GM19397 (cell line): ENCODE results near the gene AHNAK2.

Experiments
- ATAC-seq: cut with Tn5 transposase; IDR thresholded peaks from one replicate; pipeline ENCODE4 v1.9.1; 2021; ENCODE audit warnings: mild to moderate bottlenecking, moderate library complexity; ENCODE audit not compliant: unreplicated experiment

AHNAK2 gene

DNA sequence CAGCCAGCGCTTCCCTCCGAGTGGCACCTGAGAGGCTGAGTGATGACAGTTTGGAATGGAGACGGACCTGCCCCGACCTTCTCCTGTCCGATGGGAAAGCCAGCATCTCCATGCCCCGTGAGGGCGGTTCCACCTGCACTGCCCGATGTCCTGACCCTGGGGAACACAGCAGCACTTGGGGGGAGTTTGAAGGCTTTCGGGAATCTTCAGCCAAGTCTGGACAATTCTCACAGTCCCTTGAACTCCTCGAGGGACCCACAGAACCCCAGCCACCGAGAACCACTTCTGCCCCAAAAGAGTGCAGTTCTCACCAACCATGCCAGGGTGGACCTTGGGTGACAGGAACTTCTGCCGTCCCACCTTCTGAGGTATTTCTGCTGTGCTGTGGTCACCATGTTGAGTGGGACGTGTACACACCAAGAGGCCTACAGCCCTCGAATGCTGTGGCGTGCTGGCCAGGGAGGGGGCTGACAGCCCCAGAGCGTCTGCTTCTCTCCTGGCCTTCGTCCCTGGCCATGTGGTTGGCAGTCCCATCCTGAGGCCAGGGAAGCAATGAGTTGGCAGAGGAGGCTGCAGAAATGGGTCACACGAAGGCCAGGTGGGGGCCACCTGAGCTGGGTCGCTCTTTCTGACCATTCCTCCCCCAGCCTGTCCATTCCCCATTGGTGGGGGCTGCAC is 8.5 kb upstream of the AHNAK2 start:
- ATAC-seq, result no peak

DNA sequence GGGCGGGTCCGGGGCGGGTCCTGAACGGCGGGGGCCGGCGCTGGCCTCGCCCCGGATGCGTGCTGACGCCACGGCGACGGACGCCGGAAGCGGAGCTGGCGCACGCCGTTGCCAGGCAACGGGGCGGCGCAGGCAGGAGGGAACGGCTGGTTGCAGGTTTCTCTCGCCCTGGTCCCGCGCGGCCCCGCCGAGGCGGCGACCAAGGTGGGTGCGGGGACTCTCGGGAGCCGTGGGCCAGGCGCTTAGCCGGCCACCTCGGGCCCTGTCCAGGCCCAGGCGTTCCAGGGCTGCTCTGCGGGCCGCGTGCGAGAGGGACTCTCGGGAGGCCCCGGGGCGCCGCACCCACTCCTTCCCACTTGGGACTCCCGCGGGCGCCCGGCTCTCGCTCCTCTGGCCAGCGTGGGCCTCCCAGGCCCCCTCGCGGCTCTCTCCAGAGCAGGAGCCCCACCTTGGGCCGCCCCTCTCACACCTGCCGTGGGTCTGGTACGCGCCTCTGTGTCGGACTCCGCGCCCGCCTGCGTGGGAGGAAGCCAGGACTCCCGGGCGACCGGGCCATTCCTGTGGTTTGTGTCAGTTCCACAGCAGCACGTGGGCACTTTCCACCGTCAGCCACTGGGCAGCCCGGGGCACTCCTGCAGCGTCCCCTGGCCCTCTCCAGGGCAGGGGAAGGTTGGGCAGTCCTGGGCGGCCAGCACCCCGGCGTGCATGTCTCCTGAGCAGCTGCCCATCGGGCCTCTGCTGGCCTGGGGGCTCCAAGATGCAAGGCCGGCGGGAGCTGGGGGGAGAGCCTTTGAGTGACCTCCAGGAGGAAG is 7.7 kb upstream of the AHNAK2 start, which contains the start of gene CLBA1:
TSS of gene CLBA1 (plus strand) at position 114 of the 812 bp plus-strand sequence. CDS start at position 758, 644 bp downstream.
- peak; percentile 95 for ATAC-seq

DNA sequence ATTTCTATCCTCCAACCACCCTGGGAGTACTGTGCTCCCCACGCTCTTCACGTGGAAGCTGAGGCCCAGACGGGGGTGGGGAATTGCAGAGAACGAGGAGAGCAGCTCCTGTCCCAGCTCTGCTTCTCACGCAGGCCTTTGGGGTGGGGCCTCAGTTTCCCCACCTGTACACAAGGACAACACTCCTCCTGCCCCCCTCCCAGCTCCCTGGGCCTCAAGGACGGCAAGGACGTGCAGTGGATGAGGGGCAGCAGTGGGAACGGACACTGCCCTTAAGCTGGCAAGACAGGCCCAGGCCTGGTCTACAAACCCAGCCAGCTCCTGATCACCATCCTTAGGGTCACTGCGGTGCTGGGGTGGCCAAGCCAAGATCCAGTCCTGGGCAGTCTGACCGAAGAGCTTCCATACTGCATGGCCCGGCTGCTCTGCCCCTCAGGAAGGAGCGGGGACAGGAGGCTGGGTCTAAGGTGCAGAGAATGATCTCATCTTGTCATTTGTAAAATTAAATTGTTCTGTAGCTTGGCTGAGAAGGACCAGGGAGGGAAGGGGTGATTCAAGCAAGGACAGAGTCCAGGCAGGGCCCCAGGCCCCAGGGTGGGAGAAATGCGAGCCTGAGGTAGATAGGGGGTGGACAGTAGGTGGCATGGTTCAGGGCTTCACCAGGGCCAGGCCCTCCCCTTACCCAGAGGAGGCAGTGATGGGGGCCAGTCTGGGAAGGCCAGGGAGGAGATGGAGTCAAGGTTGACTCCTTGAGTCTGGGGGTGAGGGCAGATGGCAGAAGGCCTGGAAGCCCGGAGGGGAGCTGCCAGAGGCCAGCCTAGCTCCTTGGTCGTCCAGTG is 6.1 kb upstream of the AHNAK2 start:
- no peak for ATAC-seq

DNA sequence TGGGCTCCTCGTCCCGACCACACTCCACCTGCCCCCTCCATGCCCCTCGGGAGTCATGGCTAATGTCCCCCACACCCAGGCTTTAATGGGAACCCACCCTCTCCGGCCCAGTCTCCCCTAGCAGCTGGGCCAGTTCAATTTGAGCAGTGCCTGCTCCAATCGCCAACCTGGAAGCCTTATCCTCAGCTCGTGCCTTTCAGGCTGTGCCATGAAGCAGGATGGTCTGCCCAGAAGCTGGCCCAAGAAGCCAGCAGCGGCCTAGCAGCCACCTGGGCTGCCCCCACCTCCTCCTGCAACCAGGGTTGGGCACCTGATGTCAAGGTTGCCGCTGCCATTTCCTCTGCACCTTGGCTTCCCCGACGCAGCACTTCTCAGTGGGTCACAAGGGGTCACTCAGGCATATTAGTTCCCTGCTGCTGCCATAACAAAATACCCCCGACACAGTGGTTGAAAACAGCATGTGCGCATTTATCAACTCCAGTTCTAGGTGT is 5.1 kb upstream of the AHNAK2 start:
- no peak for ATAC-seq

DNA sequence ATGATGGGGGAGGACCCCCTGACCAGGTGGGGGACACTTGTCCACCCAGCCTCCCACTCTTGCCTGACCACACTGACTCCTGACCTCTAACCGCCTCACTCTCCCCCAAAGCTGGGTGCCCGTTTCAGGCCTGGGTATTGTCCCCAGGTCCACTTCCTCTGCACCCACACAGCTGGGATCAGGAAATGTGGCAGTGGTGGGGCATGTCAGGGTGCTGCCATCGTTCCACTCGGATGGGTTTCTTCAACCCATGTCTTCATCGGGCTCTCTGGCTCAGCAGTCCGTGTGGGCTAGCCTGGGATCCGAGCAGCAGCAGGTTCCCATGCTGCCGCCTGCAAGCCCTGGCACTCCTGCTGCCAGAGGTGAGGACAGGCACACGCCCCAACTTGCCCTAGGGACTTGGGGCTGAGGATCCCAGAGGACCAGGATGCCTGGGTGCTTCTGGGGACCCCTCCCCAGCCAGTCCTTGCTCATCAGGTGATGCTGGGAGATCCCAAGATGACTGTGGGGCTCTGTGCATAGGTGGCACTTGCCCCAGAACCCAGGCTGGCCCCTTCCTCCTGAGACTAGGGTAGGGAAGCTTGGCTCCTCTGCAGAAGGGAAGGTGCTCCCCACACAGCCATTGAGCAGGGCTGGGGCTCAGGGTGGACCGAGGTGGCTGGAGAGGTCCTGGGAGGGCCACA is 4.5 kb upstream of the AHNAK2 start:
- ATAC-seq, result no peak

DNA sequence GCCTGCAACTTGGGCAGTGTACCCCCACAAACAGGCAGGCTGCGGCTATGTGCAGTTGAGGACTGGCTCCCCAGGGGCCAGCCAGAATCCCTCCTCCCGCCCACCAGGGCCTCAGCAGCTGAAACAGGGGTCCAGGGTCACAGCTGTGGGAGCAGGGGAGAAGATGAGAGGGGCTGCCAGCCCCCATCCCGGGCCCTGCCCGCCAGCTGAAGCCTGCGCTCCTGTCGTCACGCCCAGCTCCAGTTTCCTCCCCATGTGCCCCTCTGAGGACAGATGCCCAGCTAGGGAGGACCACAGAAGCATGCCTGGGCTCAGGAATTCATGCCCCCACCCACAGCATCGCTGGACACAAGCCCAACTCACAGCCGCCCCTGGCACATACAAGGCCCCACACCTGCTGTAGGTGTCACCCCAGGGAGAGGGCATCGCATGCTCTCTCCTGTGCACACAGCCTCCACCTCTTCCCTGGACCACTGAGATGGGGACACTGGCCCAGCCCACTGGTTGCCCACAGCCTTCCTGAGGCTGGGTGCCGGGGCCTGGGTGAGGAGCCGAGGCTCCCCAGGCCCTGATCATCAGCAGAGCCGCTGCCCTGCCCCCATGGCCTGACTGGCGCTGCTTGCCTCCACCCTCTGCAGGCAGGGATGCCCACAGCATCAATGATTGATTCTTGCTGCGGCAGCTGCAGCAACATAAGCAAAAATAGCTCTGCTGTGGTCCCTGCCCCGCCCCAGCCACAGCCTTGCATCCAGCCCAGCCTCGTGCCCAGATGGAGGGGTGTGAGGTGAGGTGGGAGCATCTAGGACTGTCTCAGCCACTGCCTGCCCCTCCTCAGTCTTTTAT is 3.7 kb upstream of the AHNAK2 start:
- no peak for ATAC-seq

DNA sequence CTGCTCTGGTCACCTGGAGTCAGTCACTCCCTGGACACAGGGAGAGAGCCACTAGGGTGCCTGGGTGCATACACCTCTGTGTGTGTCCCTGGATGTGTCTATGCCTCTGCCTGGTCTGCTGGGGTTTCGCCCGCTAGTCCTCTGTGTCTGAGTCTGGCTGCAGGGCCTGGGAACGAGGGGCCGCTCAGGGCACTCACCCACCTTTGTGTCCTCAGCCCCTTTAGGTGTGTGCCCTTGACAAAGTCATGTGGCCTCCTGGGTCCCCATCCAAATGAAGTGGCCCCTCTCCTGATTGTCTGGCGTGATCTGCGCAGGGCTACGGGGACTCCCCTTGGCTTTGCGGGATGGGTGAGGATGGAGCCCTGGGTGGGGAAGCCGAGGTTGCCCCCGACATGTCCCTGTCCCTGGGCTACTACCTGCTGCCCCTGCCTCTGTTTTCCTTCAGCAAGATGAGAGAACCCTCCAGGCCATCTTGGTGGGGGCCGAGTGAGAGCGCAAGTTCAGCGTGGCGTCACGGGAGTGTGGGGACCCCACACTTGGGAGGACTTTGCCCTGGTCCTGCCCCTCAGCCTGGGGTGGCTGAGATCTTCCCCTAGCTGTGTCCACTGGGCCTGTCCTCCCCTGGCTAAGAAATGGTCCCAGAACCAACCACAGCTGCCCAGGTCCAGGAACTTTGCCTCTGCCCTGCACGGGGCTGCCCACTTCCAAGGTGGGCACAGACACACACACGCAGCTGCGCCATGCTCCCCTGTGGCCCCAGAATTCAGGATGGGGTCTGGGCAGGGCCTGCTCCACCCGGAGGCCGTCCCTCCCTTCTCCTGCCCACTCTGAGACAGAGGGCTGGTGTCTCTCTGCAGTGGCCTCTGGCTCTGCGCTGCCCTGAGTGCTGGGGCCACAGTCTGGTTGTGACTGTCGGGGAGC is 2.7 kb upstream of the AHNAK2 start:
- ATAC-seq, result no peak

DNA sequence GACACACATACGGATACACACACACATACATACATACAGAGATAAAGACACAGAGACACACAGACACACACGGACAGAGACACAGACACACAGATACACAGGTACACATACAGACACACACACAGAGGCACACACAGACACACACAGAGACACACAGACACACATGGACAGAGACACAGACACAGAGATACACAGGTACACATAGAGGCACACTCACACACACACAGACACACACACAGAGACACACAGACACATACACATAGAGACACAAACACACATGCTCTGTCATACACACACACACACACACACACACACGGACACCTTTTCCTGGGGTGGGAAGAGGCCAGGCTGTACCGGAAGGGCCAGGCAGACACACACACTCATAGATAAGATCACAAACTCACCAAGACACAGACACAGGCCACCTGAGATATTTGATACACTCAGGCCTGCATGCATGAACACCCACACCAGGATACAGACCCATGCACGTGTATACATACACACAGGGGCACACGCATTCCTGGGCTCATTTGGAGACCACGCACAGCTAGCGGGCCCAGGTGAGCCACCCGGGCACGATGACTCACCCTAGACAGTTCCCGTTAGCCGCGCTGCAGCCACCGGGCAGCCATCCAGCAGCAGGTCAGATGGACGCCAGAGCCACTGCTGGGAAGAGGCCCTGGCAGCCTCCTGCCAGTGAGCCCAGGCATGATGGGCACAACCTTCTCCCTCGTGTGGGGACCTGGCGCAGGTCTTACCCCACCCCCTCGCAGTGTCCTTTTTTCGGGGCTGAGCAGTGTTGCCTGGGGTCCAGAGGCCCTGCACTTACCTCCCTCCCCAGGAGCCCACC is 1.8 kb upstream of the AHNAK2 start:
- no peak for ATAC-seq

DNA sequence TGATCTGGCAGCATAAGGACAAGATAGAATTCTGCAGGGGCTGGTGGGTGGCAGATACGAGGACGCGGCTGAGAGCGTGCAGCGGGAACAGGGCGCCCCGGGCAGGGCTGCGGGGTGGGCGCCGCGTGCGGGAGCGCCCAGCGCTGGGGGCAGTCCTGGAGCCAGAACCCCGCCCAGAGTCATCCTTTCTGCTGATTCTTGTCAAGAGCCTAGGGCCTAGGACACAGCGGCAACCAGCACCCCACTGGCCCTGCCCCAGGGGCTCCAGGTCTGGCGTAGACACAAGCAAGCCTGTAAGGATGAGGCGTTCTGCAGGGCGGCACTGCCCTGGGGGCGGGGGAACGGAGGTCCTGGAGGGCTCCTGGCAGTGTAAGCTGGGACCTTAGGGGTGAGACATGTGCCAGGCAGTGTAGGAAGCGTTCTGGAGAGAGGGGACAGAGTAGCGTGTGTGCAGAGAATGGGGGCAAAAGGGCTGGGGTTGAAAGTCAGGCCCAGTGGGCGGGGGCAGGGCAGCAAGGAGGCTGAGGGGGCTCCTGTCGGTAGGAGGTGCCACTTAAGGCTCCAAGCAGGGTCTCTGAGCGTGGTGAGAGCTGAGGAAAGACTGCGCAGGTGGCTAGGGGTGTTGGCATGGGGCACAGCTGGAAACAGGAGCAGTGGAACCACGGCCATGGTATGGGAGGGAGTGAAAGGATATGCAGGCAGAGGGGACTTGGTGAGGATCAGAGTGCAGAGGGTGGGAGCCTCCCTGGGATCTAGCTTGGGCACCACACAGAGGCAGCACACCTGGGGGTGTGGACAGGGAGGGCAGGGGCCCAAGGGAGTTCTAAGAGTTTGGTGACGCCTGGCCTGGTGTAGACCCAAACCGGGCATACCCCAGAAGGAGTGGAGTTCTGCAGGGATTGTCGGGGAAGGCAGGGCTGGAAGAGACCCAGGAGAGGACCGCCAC is 845 bp upstream of the AHNAK2 start:
- no peak for ATAC-seq

DNA sequence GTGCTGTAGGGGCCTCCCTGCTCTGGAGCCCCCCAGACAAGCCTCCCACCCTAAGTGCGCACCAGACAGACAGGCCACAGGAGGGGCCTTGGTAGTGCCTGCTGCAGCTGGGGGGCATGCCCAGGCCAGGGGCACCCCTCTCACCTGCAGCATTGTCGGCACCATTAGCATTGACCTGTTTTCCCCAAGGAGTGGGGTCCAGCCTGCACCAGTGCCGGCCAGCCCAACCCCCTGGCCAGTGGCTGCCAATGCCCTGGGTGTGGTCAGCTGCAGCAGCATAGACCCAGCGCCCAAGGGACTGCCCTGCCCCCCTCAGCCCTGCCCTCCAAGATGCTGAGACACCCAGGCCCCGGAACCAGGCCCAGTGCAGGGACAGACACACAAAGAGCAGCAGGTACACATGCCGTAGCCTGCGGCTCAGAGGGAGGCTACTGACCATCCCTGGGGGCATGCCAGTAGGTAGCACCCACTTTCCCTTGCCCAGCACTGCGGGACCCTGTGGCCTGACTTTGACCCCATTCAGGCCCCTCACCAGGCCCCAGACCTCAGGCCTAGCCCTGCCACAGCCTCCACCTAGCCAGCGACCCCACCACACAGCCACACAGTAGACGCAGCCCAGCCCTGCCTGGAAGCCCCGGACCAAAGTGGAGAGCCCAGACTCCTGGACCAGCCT is 1.0 kb downstream of the AHNAK2 start:
- no peak for ATAC-seq

DNA sequence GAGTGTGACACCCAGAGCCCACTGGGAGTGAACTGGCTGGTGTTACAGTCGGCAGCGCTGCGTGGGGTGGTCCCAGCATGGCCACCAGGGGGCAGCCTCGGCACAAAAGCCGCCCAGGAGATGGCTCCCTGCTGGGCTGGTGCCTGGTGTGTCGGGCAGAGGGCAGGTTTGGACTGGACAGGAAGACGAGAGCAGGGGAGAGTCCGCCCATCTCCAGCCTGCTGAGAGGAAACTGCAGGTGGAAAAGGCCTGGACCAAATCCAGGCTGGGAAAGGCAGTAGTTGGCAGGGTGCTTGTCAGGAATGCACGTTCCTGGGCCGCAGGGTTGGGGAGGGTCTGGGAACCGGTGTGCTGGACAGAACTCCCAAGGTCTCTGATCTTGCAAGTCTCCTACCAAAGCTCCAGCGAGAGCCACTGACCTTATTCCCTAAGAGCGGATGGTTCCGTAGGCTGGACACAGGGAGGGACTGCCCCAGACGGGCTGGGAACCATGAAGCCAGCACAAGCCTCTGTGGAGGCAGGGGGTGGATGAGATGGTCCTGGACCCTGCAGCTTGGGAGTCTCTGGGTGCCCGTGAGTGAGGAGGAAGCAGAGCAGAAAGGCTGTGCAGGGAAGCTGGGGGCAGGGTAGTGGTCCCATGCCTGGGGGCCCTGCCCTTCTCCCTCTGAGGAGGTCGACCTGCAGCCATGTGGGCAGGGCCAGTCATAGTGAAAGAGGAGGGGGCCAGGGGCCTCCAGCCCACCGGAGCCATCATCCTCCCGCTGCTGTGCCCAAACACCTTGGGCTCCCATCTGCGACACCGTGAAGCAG is 1.8 kb downstream of the AHNAK2 start:
- ATAC-seq, result no peak

DNA sequence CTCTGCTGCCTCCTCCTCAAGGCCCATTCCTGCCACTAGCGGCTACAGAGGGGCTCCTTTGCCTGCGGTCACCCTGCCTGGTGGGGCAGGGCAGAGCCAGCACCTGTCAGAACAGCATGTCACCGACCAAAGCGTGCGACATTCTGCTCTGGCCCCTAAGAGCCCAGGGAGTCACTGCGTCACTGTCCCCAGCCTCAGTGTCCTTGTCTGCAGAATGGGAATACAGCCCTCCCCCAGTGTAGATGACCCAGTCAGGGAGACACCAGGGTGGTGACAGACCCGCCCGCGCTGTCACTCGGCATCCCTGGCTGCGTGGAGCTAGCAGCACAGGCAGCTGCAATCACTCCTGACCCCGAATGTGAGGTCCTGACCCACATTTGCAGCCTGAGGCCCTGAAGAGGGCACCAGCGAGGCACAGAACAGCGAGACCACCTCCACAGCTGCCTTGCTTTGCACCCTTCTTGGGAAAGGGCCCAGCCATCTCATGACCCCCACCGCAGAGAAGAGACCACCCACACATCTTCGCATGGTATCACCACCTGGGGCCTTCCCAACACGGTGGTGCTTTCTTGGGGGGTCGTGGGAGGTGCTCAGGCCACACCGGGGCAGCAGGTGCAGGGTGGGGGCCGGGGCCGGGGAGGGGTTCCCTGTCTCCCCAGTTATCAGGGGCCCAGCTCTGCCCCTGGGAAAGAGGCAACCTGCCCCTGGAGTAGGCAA is 2.5 kb downstream of the AHNAK2 start:
- ATAC-seq, result no peak

DNA sequence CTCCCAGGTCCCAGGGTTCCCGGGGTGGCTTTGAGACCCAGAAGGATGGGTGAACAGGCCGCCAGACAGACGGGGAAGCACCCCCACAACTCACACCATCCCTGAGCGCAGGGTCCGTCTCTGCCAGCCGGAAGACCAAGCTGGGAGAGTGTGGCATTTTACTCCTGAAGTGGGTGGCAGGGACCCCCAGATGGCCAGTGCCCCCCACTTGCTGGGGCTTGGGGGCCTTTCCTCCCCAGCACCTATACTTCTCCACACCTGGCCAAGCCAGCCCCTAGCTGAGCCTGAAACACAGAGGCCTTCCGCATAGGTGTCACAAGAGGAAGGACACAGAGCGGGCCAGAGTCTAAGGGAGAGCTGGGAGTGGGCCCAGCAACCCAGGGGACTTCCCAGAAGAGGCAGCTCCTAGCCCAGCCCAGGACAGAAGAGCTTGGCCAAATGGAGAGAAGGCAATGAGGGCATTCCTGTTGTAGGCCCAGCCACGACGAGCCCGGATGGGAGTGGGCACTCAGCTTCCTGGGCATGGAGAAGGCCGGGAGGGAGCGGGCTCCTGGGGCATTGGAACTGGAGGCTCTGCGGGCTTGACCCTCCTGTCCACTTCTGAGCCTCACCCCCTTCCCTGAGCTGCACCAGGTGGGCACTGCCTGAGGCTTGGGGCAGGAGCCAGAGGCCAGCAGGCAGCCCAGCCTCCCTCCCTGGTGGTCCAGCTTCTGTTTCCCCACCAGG is 3.3 kb downstream of the AHNAK2 start:
- no peak for ATAC-seq

DNA sequence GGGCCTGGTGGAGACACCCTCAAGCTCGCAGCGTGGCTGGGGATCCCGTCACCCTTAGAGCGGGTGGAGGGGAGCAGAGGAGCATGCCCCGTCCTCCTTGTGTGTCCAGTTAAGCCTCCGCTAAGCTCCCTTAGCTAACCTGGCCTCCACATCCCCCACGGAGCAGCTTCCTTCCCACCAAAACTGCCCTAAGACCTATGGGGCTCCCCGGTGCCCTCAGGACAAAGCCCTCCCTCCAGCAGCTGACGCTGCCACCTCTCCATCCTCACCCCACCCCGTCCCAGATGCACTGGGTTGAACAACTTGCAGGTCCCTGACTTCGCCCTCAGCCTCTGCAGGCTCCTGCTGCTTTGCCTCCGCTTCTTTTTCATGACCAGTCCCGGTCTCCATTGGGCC is 4.0 kb downstream of the AHNAK2 start:
- no peak for ATAC-seq
